ENCODE data around the gene SYNDIG1. TPM values are rescaled to one million over a fixed set of nuclear protein-coding genes. Genes with fewer than 3 reads are reported as not detected.

Gene SYNDIG1
- total RNA-seq, 1 donor from 2014 or later, result 13.7 TPM

DNA sequence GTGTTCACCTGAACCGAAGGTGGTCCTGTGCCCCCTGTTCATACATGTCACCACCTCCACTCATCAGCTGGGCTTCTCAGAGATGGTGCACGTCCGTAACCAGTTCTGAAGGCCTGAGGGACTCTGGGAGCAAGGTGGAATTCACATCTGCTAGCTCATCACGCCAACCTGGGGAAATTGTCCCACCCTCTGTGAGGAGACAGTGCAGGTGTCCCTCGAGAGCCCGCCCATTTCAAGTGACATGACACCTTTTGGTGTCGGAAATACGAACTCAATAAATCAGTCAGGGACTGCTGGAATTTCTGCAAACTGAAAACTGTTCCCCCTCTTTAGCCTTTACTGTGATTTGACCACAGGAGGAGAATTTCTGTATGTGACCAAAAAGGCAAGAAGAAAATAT lies 99.4 kb downstream of the SYNDIG1 start:
- intact Hi-C loops (cut with DNase I), result no loop called here
- no peak for DNase-seq (ENCODE audit: low spot score in 2 of 2)

DNA sequence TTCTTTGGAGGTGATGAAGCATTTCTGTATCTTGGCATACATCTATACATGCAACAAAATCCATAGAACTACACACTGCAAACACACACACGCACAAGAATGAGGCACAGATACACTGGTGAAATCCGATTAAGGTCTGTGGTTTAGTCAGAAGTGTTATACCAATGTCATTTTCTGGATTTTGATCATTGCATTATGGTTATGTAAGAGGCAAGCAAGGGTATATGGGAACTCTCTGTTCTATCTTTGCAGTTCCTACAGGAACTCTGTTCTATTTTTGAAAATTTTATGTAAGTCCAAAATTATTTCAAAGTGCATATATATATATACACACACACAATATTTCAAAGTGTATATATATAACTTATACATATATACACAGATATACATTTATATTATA lies 101.7 kb downstream of the SYNDIG1 start:
- no peak for DNase-seq (ENCODE audit: low spot score in 2 of 2)
- intact Hi-C loops (cut with DNase I), result no loop called here
- Histone ChIP-seq H3K4me3 (no peak overlapping the region), H3K9me3 (no peaks in the 10 kb centered on the region), H3K36me3 (no peaks in the 10 kb centered on the region), H3K27ac (no peak overlapping the region), H3K27me3 (no peaks in the 10 kb centered on the region), H3K4me1 (no peaks in the 10 kb centered on the region)
- TF ChIP-seq, protein P1, sequence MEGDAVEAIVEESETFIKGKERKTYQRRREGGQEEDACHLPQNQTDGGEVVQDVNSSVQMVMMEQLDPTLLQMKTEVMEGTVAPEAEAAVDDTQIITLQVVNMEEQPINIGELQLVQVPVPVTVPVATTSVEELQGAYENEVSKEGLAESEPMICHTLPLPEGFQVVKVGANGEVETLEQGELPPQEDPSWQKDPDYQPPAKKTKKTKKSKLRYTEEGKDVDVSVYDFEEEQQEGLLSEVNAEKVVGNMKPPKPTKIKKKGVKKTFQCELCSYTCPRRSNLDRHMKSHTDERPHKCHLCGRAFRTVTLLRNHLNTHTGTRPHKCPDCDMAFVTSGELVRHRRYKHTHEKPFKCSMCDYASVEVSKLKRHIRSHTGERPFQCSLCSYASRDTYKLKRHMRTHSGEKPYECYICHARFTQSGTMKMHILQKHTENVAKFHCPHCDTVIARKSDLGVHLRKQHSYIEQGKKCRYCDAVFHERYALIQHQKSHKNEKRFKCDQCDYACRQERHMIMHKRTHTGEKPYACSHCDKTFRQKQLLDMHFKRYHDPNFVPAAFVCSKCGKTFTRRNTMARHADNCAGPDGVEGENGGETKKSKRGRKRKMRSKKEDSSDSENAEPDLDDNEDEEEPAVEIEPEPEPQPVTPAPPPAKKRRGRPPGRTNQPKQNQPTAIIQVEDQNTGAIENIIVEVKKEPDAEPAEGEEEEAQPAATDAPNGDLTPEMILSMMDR (IDR thresholded peaks at IDR 0.05), result no peak

More for the DNA sequence above, 99.4 kb downstream of the SYNDIG1 start:
- TF ChIP-seq, protein P1 (IDR thresholded peaks at IDR 0.05), result no peak
- Histone ChIP-seq H3K36me3 (no peaks in the 10 kb centered on the region), H3K27me3 (no peaks in the 10 kb centered on the region), H3K4me3 (no peak overlapping the region), H3K4me1 (no peaks in the 10 kb centered on the region), H3K27ac (no peak overlapping the region), H3K9me3 (no peaks in the 10 kb centered on the region)

DNA sequence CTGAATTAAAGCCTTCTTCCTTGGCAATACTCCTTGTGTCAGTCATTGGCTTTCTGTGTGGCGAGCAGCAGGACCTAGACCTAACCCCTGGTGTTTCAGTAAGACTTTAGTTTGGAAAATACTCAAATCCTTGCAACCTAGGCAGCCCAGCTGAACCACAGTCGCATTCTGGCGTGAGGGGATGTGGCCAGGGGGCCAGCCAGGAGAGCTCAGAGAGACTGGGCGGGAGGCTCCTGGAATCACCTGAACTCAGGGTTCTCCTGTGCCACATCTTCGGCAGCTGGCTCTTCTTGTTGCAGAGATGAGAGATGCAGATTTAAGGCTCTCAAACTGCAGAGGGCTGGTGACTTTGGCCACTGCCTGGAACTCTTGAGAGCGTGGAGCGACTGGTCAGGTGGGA lies 102.7 kb downstream of the SYNDIG1 start:
- no peaks in the 10 kb centered on the region for H3K27me3 ChIP-seq
- H3K36me3 ChIP-seq, result no peaks in the 10 kb centered on the region
- intact Hi-C loops (cut with DNase I), result no loop called here
- no peak overlapping the region for H3K4me3 ChIP-seq
- no peaks in the 10 kb centered on the region for H3K4me1 ChIP-seq
- no peak for DNase-seq (ENCODE audit: low spot score in 2 of 2)
- no peaks in the 10 kb centered on the region for H3K9me3 ChIP-seq
- H3K27ac ChIP-seq, result no peak overlapping the region
- TF ChIP-seq, protein P1 (IDR thresholded peaks at IDR 0.05), result no peak

DNA sequence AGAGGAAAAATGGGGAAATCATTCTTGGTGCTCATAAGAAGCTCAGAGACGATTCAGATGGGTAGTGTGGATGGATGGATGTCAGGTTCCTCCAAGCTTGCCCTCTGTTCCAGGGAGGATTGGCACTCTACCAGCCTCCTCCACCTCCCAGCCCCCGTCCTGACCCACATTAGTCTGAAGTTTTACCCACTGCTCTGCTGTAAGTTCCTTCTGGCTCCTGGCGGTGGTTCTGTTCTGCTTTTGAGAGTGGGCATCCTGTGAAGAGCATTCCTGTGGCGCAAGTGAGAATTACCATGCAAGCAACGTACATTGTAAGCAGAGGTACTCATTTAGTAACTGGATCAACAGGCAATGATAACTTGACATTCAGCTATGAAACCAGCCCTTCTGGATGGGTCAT lies 103.4 kb downstream of the SYNDIG1 start:
- H3K9me3 ChIP-seq, result no peaks in the 10 kb centered on the region
- intact Hi-C loops (cut with DNase I), result no loop called here
- no peak overlapping the region for H3K4me3 ChIP-seq
- H3K36me3 ChIP-seq, result no peaks in the 10 kb centered on the region
- no peak overlapping the region for H3K27ac ChIP-seq
- H3K4me1 ChIP-seq, result no peaks in the 10 kb centered on the region
- TF ChIP-seq, protein P1 (IDR thresholded peaks at IDR 0.05), result no peak
- no peaks in the 10 kb centered on the region for H3K27me3 ChIP-seq
- DNase-seq (ENCODE audit: low spot score in 2 of 2), result no peak

DNA sequence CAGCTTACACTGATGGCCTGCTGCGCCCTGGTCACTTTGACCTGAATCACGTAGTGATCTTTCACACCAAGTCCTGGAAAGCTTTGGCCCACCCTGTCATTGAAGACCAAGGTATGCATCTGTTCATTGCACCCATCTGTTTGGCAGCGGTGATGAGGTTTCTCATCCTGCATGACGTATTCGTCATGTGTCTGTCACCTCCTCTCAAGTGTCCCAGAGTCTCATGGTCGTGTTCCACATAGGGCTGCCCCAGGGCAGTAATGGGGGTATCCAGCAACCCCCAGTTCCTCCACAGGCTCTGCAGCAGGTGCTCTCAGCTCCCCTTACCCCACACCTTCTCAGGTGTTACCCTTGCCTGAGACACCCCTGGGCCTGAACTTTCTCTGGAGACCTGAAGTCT lies 104.1 kb downstream of the SYNDIG1 start:
- Histone ChIP-seq H3K9me3 (no peaks in the 10 kb centered on the region), H3K36me3 (no peaks in the 10 kb centered on the region), H3K4me3 (no peak overlapping the region), H3K4me1 (no peaks in the 10 kb centered on the region), H3K27ac (no peak overlapping the region), H3K27me3 (no peaks in the 10 kb centered on the region)
- TF ChIP-seq, protein P1 (IDR thresholded peaks at IDR 0.05), result no peak
- no peak for DNase-seq (ENCODE audit: low spot score in 2 of 2)
- intact Hi-C loops (cut with DNase I), result no loop called here

DNA sequence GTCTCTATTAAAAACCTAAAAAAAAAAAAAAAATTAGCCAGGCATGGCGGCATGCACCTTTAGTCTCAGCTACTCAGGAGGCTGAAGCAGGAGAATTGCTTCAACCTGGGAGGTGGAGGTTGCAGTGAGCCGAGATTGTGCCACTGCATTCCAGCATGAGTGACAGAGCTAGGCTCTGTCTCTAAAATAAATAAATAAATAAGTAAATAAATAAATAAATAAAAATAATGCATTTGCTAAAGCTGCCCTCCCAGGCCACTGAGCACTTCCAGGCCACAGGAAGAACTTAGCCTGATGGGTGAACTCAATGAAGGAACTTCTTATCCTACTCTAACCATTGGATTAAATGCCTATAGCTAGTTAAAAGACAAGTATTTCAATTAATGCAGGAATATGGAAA lies 104.9 kb downstream of the SYNDIG1 start:
- no peak for DNase-seq (ENCODE audit: low spot score in 2 of 2)
- no peaks in the 10 kb centered on the region for H3K4me1 ChIP-seq
- H3K27ac ChIP-seq, result no peak overlapping the region
- H3K9me3 ChIP-seq, result no peaks in the 10 kb centered on the region
- no peaks in the 10 kb centered on the region for H3K36me3 ChIP-seq
- intact Hi-C loops (cut with DNase I), result no loop called here
- H3K27me3 ChIP-seq, result no peaks in the 10 kb centered on the region
- H3K4me3 ChIP-seq, result no peak overlapping the region
- TF ChIP-seq, protein P1 (IDR thresholded peaks at IDR 0.05), result no peak

All from ascending aorta (tissue), 2 donors.